ENCODE data around the gene C20orf204. TPM values are rescaled to one million over a fixed set of nuclear protein-coding genes. Genes with fewer than 3 reads are reported as not detected.

Gene C20orf204
- total and polyA plus RNA-seq, 2 donors (not counting 3 experiments of a cell fraction or from before 2014, with no cell fraction given): 2.8 to 5.8 TPM

GRCh38 chr20:64001607-64002011 is 34.4 kb upstream of the C20orf204 start:
- Histone ChIP-seq H3K4me3 (replicated peaks in 1 of 3; ENCODE audit: insufficient read depth in 1 of 3, low read depth in 1 of 3, low read length in 3 of 3) (no peak overlapping the region), H4K20me1 (replicated peaks; ENCODE audit: control insufficient read depth, extremely low read depth, insufficient read depth, low read length) (no peaks in the 10 kb centered on the region), H3K4me1 (ENCODE audit: control insufficient read depth, extremely low read depth, insufficient read depth, low read length) (no peaks in the 10 kb centered on the region), H3K9me3 (replicated peaks; ENCODE audit: control insufficient read depth, insufficient read depth, low read length) (no peaks in the 10 kb centered on the region), H3K79me2 (ENCODE audit: control insufficient read depth, insufficient read depth, low read length) (no peaks in the 10 kb centered on the region), H3K9me1 (replicated peaks; ENCODE audit: control insufficient read depth, extremely low read depth, insufficient read depth, low read length) (no peaks in the 10 kb centered on the region), H2AFZ (ENCODE audit: low read depth, low read length) (no peak overlapping the region), H3K9ac (replicated peaks; ENCODE audit: extremely low read depth, insufficient read depth, low read length) (no peak overlapping the region), H3K4me2 (ENCODE audit: insufficient read depth, low read length) (no peak overlapping the region), H3K27me3 (ENCODE audit: control insufficient read depth in 2 of 2, insufficient read depth in 2 of 2, low read length in 2 of 2) (no peaks in the 10 kb centered on the region), H3K36me3 (ENCODE audit: control insufficient read depth in 2 of 2, extremely low read depth in 1 of 2, insufficient read depth in 2 of 2, low read length in 2 of 2) (peaks cover 8 to 54% of the 10 kb centered on the region in 2 experiments), H3K27ac (ENCODE audit: insufficient read depth, low read depth, low read length) (no peak overlapping the region)
- ChIA-PET POLR2A (no interaction called here), CTCF (interaction anchor here (1.0 kb wide), 1 partner anchor 37 kb away, joined by 3 read pairs; no protein-coding TSS in a partner anchor)
- no TSS peak for BruUV-seq (replicated peaks)
- dilution Hi-C loops (cut with MboI; ENCODE audit: extremely low pct_ligation_motif_present, low sequenced_read_pairs): no loop called here
- no peak for DNase-seq (ENCODE audit: low read depth, low spot score)
- intact Hi-C loops (cut with micrococcal nuclease): no loop called here
- no peak for TF ChIP-seq POLR2AphosphoS5 (IDR thresholded peaks at IDR 0.05; ENCODE audit: insufficient read depth, low read depth, low read length)
- TF ChIP-seq FOS (IDR thresholded peaks at IDR 0.05; ENCODE audit: borderline replicate concordance, insufficient read depth, low read length): no peak
- TF ChIP-seq MYC (IDR thresholded peaks at IDR 0.05; ENCODE audit: low read depth, low read length): no peak
- TF ChIP-seq CTCF (IDR thresholded peaks at IDR 0.05; ENCODE audit: extremely low read depth in 1 of 2, insufficient read depth in 1 of 2, low read depth in 1 of 2, low read length in 2 of 2): no peak
- TF ChIP-seq EZH2 (IDR thresholded peaks at IDR 0.05; ENCODE audit: borderline replicate concordance, low read depth, low read length, severe bottlenecking): no peak
- TF ChIP-seq GATA2 (IDR thresholded peaks at IDR 0.05; ENCODE audit: insufficient read depth, insufficient read length, low read depth, low read length): no peak
- FAIRE-seq: no peak

Measured in endothelial cell of umbilical vein (primary cell).